AG09309 (cell line): ENCODE data around the gene APOB.

Experiments used
- DNase-seq: peaks from one replicate; pipeline ENCODE4 v3.0.0-alpha.2; 2010; ENCODE audit warnings: low read depth
- H3K4me3 ChIP-seq: 2 replicates; pipeline ENCODE4 v1.5.1; 2011; ENCODE audit warnings: mild to moderate bottlenecking, low read depth, low read length, moderate library complexity; ENCODE audit not compliant: control insufficient read depth
- CTCF ChIP-seq: IDR thresholded peaks from 2 replicates; pipeline ENCODE4 v1.5.1; 2011; ENCODE audit warnings: mild to moderate bottlenecking, low read depth, low read length, inconsistent platforms; ENCODE audit not compliant: insufficient read depth, control insufficient read depth; ENCODE audit errors: missing control alignments

The APOB gene

GRCh38 chr2:21036708-21037670, 6.9 kb downstream of the APOB start:
- no peak for DNase-seq
- H3K4me3 ChIP-seq = no peak overlapping the region
- TF ChIP-seq CTCF = no peak

GRCh38 chr2:21035974-21036707, 7.7 kb downstream of the APOB start:
- DNase-seq = no peak
- no peak for TF ChIP-seq CTCF
- no peak overlapping the region for H3K4me3 ChIP-seq

DNA sequence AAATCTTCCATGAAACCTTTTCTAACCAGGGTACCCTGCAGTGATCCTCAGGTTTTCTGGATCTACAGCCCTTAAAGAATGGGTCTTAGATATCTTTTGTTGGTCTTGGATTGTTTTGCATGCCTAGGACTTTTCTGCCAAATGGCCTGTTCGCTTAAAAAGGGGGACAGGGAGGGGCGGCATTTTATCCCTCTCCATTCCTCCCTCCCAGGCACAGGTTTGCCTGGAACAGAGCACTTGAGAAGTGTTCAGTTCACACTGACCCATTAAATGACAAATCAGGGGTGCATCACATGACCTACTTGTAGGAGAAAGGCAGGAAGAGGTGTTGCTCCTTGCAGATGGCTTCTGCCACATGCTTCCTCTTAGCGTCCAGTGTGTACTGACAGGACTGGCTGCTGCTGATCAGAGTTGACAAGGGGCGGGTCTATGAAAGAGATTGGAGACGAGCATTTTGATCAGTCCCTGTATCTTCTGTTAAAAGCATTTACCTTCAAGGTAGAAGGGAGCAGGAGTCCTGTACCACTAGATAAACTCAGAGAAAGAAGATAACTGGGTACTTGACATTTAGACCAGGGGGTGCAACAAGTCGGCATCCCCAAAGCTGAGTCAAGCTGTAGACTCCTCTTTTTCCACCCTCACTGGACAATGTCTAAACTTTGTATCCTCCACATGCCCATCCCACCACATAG, 8.4 kb downstream of the APOB start:
- no peak for DNase-seq

DNA sequence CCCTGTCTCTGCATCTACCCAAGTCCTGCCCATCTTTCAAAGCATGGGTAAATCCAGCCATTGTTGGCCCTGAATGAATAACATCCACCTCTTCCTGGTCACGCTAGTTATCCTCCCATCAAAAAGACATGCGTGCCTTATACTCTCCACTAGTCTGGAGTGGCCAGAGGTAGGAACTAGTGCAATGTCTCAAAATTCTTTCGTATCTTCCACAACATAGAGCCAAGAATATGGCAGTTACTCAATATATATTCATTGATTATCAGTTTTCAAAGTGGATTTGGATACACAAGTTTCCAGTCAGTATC, 8.9 kb downstream of the APOB start:
- no peak overlapping the region for H3K4me3 ChIP-seq

More for the DNA sequence above, 8.4 kb downstream of the APOB start:
- H3K4me3 ChIP-seq = no peak overlapping the region
- no peak for TF ChIP-seq CTCF

DNA sequence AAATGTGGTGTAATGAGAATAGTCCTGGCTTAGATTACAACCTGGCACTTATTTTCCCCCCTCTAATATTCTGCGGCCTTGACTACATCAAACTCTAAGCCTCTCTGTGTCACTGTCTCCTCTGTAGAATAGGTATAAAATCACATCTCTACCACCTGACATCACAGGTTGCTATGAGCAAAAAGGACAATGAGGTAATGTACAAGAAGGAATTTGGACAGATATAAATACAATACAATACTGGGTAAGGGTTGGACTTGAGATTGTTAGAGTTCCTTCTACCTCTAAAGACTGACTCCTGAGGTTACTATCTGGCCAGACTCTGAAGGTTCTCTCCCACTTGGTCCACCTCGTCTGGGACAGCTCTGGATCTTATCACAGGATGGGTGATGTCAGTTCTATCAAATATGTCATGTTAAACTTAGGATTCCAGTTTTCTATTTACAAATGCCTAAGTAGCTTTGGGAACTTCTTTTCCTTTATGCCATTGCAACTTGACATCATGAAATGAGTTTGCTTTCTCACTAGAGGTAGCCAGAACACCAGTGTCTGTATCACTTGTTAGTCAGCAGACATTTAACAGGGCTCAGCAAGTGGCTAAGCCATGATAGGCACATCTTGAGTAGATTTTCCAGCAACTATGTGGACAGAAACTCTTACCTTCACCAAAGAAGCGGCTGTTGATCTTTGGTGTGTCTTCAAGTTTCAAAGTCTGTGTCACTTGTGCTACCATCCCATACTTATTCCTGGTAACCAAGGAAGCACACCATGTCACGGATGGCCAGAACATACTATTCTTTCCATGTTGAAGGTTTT, 9.5 kb downstream of the APOB start:
- no peak for DNase-seq
- no peak overlapping the region for H3K4me3 ChIP-seq
- TF ChIP-seq CTCF = no peak

More for the DNA sequence above, 8.9 kb downstream of the APOB start:
- no peak for TF ChIP-seq CTCF
- no peak for DNase-seq
